ENCODE results near the gene DLGAP1.

DNA sequence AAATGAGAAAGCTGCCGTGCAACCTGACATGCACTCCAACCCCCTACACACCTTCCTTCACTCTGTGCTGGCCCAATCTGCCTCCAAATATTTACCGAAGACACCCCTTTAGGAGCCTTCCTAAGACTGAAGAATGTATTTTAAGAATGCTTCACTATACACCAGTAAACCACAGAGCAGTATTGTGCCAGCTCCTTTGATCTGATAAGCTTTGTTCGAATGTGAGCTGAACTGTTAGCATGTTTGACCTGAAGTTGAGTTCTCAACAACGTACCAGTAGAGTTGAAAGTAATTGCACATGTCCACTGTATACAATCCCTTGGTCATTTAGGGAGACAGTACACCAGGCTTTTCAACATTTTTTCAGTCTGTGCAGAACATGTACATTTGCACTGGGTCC lies 745.9 kb downstream of the DLGAP1 start:
- TF ChIP-seq, protein P1, sequence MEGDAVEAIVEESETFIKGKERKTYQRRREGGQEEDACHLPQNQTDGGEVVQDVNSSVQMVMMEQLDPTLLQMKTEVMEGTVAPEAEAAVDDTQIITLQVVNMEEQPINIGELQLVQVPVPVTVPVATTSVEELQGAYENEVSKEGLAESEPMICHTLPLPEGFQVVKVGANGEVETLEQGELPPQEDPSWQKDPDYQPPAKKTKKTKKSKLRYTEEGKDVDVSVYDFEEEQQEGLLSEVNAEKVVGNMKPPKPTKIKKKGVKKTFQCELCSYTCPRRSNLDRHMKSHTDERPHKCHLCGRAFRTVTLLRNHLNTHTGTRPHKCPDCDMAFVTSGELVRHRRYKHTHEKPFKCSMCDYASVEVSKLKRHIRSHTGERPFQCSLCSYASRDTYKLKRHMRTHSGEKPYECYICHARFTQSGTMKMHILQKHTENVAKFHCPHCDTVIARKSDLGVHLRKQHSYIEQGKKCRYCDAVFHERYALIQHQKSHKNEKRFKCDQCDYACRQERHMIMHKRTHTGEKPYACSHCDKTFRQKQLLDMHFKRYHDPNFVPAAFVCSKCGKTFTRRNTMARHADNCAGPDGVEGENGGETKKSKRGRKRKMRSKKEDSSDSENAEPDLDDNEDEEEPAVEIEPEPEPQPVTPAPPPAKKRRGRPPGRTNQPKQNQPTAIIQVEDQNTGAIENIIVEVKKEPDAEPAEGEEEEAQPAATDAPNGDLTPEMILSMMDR (IDR thresholded peaks at IDR 0.05): no peak
- TF ChIP-seq POLR2A (IDR thresholded peaks at IDR 0.05): no peak

Data from right lobe of liver (tissue), 4 donors.